22Rv1 (cell line): ENCODE measurements around the gene ECT2L.

ENCODE experiments used
- ZFX ChIP-seq: fragments of 450-650 bp; IDR thresholded peaks from 2 replicates; pipeline ENCODE4 v1.6.1; 2017; ENCODE audit warnings: antibody characterized with exemption, borderline replicate concordance
- TF ChIP-seq, protein P1 (sequence below): fragments of 450-650 bp; IDR thresholded peaks from 2 replicates; pipeline ENCODE4 v1.5.1; 2017; ENCODE audit warnings: mild to moderate bottlenecking

DNA sequence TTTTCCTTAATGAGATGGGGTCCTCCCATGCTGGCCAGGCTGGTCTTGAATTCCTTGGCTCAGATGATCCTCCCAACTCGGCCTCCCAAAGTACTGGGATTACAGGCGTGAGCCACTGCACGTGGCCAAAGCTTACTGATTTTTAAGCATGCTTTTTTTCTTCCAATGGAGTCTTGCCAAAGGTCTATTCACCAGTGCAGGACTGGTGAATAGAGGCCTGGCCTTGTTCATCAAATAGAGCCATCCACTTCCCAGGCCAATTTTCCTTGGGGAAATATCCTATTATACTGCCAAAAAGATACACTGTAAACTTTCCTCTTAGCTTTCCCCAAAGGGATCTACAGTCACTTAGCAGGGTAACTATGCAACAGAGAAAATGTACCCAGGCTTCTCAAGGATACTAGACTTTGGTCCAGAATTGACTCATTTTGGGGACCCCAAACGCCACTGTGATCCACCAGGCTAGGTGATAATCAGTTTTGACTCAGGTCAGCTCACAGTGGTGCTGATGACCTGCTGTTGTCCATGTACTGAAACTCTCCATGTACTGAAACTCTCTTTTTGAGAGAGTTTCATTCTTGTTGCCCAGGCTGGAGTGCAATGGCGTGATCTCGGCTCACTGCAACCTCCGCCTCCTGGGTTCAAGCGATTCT, 100.3 kb downstream of the ECT2L start:
- TF ChIP-seq, protein P1, sequence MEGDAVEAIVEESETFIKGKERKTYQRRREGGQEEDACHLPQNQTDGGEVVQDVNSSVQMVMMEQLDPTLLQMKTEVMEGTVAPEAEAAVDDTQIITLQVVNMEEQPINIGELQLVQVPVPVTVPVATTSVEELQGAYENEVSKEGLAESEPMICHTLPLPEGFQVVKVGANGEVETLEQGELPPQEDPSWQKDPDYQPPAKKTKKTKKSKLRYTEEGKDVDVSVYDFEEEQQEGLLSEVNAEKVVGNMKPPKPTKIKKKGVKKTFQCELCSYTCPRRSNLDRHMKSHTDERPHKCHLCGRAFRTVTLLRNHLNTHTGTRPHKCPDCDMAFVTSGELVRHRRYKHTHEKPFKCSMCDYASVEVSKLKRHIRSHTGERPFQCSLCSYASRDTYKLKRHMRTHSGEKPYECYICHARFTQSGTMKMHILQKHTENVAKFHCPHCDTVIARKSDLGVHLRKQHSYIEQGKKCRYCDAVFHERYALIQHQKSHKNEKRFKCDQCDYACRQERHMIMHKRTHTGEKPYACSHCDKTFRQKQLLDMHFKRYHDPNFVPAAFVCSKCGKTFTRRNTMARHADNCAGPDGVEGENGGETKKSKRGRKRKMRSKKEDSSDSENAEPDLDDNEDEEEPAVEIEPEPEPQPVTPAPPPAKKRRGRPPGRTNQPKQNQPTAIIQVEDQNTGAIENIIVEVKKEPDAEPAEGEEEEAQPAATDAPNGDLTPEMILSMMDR, result no peak
- no peak for TF ChIP-seq ZFX
